Measurements from ENCODE around the gene BLID. TPM values are rescaled to one million over a fixed set of nuclear protein-coding genes. Genes with fewer than 3 reads are reported as not detected.

BLID gene
- total and polyA plus RNA-seq, 2 experiments from 2014 or later: not detected

- ATAC-seq (no peak), DNase-seq (ENCODE audit: low spot score) (no peak)
- H3K27ac Mint-ChIP-seq: no peak overlapping the region
- no peaks in the 10 kb centered on the region for H3K36me3 ChIP-seq (ENCODE audit: insufficient read depth)
- no peak overlapping the region for H3K27ac ChIP-seq (ENCODE audit: low read depth)
- H3K4me3 Mint-ChIP-seq: no peak overlapping the region
- H3K4me1 Mint-ChIP-seq: peaks cover 20% of the 10 kb centered on the region
- peaks cover 13% of the 10 kb centered on the region for H3K4me1 ChIP-seq (ENCODE audit: insufficient read depth)
- H2AFZ ChIP-seq: no peak overlapping the region
- no peaks in the 10 kb centered on the region for H3F3A ChIP-seq (replicated peaks; ENCODE audit: low read depth)
- H3K36me3 Mint-ChIP-seq (ENCODE audit: low read depth): no peaks in the 10 kb centered on the region
- no peak overlapping the region for H3K4me3 ChIP-seq
- H3K79me2 ChIP-seq (replicated peaks; ENCODE audit: insufficient read depth): no peaks in the 10 kb centered on the region
- peaks cover 3% of the 10 kb centered on the region for H3K27me3 Mint-ChIP-seq (ENCODE audit: insufficient read depth, low read depth, poor library complexity)
- TF ChIP-seq JUNB (IDR thresholded peaks at IDR 0.05; ENCODE audit: unreplicated experiment) (no peak), POLR2AphosphoS5 (IDR thresholded peaks at IDR 0.05; ENCODE audit: low read depth) (no peak), STAT1 (IDR thresholded peaks at IDR 0.05; ENCODE audit: unreplicated experiment) (no peak), EZH2 (IDR thresholded peaks at IDR 0.05; ENCODE audit: low read depth, unreplicated experiment) (no peak), CTCF (conservative IDR thresholded peaks at IDR 0.05; ENCODE audit: low read depth in 2 of 2) (no peak), ZNF462 (CRISPR knock-in tag; IDR thresholded peaks at IDR 0.05) (no peak)
- H4K20me1 ChIP-seq (replicated peaks; ENCODE audit: insufficient read depth): no peaks in the 10 kb centered on the region
- no peaks in the 10 kb centered on the region for H3K9me3 Mint-ChIP-seq
- no peaks in the 10 kb centered on the region for H3K27me3 ChIP-seq (ENCODE audit: insufficient read depth)
- H3K4me2 ChIP-seq: no peak overlapping the region
- no peaks in the 10 kb centered on the region for H3K9me2 ChIP-seq (ENCODE audit: insufficient read depth)
These were observed 37.7 kb upstream of the BLID start for GRCh38 chr11:122153746-122154145.

All from GM23338 (cell line).